HL-60 (cell line): Measurements from ENCODE around the gene EIF3I.

Source experiments
- DNase-seq, 2 experiments: peaks; one replicate each; pipeline ENCODE4 v3.0.0-alpha.2; 2010 to 2020; ENCODE audit warnings: low read depth in 1 of 2, low spot score in 1 of 2
- H3K27ac ChIP-seq: fragments of 250-450 bp; sonication (Bioruptor Pico); replicated peaks from 2 replicates; pipeline ENCODE4 v1.5.1; 2020; ENCODE audit warnings: mild to moderate bottlenecking, moderate library complexity
- H3K27me3 ChIP-seq: fragments of 250-450 bp; sonication (Bioruptor Pico); 2 replicates; pipeline ENCODE4 v1.5.1; 2021; ENCODE audit warnings: mild to moderate bottlenecking, moderate library complexity; ENCODE audit not compliant: insufficient read depth, poor library complexity, severe bottlenecking
- H3K4me3 ChIP-seq: replicated peaks from 2 replicates; pipeline ENCODE4 v1.5.1; 2011; ENCODE audit warnings: mild to moderate bottlenecking, control low read depth, low read length; ENCODE audit not compliant: insufficient read depth
- GABPA ChIP-seq: IDR thresholded peaks from 2 replicates; pipeline ENCODE4 v1.6.1; 2012; ENCODE audit warnings: low read depth
- POLR2AphosphoS5 ChIP-seq: IDR thresholded peaks from 2 replicates; pipeline ENCODE4 v1.6.1; 2012; ENCODE audit warnings: low read depth
- SPI1 ChIP-seq: IDR thresholded peaks from 2 replicates; pipeline ENCODE4 v1.6.1; 2012; ENCODE audit warnings: low read depth, mild to moderate bottlenecking, borderline replicate concordance
- TF ChIP-seq, protein P1 (sequence below): IDR thresholded peaks from 2 replicates; pipeline ENCODE4 v1.6.1; 2012; ENCODE audit warnings: low read depth; ENCODE audit not compliant: insufficient replicate concordance
- TF ChIP-seq, protein P2 (sequence below): IDR thresholded peaks from one replicate; pipeline ENCODE4 v1.5.1; 2011; ENCODE audit warnings: low read length, control low read depth, inconsistent platforms; ENCODE audit not compliant: insufficient read depth

The EIF3I gene

DNA sequence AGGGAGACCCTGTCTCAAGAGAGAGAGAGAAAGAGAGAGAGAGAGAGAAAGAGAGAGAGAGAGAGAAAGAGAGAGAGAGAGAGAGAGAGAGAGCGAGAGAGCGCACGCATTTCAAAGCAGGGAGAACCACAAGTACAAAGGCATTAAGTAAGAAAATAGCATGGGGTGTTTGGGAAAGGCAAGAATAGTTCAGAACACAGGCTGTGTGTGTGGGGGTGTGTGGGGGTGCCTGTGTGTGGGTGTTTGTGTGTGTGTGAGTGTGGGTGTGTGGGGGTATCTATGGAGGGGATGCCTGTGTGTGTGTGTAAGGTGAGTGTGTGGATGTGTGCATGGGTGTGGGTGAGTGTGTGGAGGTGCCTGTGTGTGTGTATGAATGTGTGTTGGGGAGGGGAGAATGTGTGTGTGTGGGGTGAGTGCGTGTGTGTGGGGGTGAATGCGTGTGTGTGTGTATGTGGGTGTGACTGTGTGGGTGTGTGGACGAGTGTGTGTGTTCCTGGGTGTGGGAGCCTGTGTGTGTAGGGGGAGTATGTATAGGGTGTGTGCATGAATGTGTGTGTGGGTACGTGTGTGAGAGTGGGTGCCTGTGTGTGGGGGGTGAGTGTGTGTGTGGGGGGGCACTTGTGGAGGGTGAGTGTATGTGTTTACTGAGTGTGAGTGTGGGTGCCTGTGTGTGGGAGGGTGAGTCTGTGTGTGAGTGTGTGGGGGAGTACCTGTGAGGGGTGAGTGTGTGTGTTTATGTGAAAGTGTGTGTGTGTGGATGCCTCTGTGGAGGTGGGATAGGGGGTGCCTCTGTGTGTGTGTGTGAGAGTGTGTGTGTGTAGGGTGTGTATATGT, 50.6 kb downstream of the EIF3I start:
- Histone ChIP-seq H3K27ac (no peak overlapping the region), H3K27me3 (no peaks in the 10 kb centered on the region), H3K4me3 (no peak overlapping the region)
- no peak for TF ChIP-seq GABPA
- no peak for TF ChIP-seq SPI1
- no peak for TF ChIP-seq POLR2AphosphoS5
- TF ChIP-seq, protein P1, sequence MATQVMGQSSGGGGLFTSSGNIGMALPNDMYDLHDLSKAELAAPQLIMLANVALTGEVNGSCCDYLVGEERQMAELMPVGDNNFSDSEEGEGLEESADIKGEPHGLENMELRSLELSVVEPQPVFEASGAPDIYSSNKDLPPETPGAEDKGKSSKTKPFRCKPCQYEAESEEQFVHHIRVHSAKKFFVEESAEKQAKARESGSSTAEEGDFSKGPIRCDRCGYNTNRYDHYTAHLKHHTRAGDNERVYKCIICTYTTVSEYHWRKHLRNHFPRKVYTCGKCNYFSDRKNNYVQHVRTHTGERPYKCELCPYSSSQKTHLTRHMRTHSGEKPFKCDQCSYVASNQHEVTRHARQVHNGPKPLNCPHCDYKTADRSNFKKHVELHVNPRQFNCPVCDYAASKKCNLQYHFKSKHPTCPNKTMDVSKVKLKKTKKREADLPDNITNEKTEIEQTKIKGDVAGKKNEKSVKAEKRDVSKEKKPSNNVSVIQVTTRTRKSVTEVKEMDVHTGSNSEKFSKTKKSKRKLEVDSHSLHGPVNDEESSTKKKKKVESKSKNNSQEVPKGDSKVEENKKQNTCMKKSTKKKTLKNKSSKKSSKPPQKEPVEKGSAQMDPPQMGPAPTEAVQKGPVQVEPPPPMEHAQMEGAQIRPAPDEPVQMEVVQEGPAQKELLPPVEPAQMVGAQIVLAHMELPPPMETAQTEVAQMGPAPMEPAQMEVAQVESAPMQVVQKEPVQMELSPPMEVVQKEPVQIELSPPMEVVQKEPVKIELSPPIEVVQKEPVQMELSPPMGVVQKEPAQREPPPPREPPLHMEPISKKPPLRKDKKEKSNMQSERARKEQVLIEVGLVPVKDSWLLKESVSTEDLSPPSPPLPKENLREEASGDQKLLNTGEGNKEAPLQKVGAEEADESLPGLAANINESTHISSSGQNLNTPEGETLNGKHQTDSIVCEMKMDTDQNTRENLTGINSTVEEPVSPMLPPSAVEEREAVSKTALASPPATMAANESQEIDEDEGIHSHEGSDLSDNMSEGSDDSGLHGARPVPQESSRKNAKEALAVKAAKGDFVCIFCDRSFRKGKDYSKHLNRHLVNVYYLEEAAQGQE = no peak
- TF ChIP-seq, protein P2, sequence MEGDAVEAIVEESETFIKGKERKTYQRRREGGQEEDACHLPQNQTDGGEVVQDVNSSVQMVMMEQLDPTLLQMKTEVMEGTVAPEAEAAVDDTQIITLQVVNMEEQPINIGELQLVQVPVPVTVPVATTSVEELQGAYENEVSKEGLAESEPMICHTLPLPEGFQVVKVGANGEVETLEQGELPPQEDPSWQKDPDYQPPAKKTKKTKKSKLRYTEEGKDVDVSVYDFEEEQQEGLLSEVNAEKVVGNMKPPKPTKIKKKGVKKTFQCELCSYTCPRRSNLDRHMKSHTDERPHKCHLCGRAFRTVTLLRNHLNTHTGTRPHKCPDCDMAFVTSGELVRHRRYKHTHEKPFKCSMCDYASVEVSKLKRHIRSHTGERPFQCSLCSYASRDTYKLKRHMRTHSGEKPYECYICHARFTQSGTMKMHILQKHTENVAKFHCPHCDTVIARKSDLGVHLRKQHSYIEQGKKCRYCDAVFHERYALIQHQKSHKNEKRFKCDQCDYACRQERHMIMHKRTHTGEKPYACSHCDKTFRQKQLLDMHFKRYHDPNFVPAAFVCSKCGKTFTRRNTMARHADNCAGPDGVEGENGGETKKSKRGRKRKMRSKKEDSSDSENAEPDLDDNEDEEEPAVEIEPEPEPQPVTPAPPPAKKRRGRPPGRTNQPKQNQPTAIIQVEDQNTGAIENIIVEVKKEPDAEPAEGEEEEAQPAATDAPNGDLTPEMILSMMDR = no peak
- no peak for DNase-seq

DNA sequence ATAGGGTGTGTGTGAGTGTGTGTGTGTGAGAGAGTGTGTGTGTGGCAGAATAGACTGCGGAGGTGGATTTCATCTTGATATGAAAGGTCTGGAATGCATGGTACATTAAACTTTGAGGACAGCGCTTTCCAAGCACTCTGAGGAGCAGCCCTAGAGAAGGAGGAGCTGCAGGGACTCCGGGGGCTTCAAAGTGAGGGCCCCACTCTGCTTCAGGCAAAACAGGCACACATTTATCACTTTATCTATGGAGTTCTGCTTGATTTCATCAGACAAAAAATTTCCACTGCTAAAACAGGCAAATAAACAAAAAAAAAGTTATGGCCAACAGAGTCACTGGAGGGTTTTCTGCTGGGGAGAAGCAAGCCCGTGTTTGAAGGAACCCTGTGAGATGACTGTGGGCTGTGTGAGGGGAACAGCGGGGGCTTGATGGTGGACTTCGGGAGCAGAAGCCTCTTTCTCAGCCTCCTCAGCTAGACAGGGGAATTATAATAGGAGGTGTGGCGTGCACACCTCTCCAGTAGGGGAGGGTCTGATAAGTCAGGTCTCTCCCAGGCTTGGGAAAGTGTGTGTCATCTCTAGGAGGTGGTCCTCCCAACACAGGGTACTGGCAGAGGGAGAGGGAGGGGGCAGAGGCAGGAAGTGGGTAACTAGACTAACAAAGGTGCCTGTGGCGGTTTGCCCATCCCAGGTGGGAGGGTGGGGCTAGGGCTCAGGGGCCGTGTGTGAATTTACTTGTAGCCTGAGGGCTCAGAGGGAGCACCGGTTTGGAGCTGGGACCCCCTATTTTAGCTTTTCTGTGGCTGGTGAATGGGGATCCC, 51.4 kb downstream of the EIF3I start:
- no peak overlapping the region for H3K27ac ChIP-seq
- no peak for DNase-seq
- TF ChIP-seq SPI1 (no peak), POLR2AphosphoS5 (no peak), GABPA (no peak)
- TF ChIP-seq, protein P1 = no peak
- TF ChIP-seq, protein P2 = no peak
- no peaks in the 10 kb centered on the region for H3K27me3 ChIP-seq
- H3K4me3 ChIP-seq = no peak overlapping the region

DNA sequence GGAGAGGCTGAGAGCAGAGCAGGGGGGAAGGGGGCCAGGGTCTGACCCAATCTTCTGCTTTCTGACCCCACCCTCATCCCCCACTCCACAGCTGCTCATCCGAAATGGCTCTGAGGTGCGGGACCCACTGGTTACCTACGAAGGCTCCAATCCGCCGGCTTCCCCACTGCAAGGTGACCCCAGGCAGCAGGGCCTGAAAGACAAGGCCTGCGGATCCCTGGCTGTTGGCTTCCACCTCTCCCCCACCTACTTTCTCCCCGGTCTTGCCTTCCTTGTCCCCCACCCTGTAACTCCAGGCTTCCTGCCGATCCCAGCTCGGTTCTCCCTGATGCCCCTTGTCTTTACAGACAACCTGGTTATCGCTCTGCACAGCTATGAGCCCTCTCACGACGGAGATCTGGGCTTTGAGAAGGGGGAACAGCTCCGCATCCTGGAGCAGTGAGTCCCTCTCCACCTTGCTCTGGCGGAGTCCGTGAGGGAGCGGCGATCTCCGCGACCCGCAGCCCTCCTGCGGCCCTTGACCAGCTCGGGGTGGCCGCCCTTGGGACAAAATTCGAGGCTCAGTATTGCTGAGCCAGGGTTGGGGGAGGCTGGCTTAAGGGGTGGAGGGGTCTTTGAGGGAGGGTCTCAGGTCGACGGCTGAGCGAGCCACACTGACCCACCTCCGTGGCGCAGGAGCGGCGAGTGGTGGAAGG, 52.6 kb downstream of the EIF3I start:
- DNase-seq = no peak
- Histone ChIP-seq H3K27ac (no peak overlapping the region), H3K27me3 (no peaks in the 10 kb centered on the region), H3K4me3 (no peak overlapping the region)
- TF ChIP-seq, protein P1 = no peak
- TF ChIP-seq POLR2AphosphoS5 = no peak
- TF ChIP-seq, protein P2 = no peak
- TF ChIP-seq SPI1 = no peak
- TF ChIP-seq GABPA = no peak
